SJCRH30 (cell line): Measurements from ENCODE around the gene IFT57. TPM values are rescaled to one million over a fixed set of nuclear protein-coding genes. Genes with fewer than 3 reads are reported as not detected.

Experiments used
- DNase-seq, 2 experiments: peaks; one replicate each; pipeline ENCODE4 v3.0.0-alpha.2; 2015 to 2020
- H3K27ac ChIP-seq: fragments of 250-450 bp; sonication (Bioruptor Pico); 2 replicates; pipeline ENCODE4 v1.5.1; 2020; ENCODE audit warnings: mild to moderate bottlenecking, moderate library complexity
- H3K27me3 ChIP-seq: fragments of 250-450 bp; sonication (Bioruptor Pico); 2 replicates; pipeline ENCODE4 v1.5.1; 2020; ENCODE audit warnings: mild to moderate bottlenecking, moderate library complexity
- H3K36me3 ChIP-seq: fragments of 250-450 bp; sonication (Bioruptor Pico); 2 replicates; pipeline ENCODE4 v1.5.1; 2020; ENCODE audit warnings: mild to moderate bottlenecking, moderate library complexity
- H3K4me1 ChIP-seq: fragments of 250-450 bp; sonication (Bioruptor Pico); 2 replicates; pipeline ENCODE4 v1.5.1; 2020; ENCODE audit warnings: mild to moderate bottlenecking, moderate library complexity
- H3K4me3 ChIP-seq: fragments of 250-450 bp; sonication (Bioruptor Pico); 2 replicates; pipeline ENCODE4 v1.5.1; 2020; ENCODE audit warnings: mild to moderate bottlenecking, moderate library complexity
- H3K9me3 ChIP-seq: fragments of 250-450 bp; sonication (Bioruptor Pico); replicated peaks from 2 replicates; pipeline ENCODE4 v1.5.1; 2020; ENCODE audit warnings: mild to moderate bottlenecking, moderate library complexity
- total RNA-seq: library from RNA; depleted of rRNA; stranded (reverse); fragments of >200 nt; shearing (Covaris generic); gene quantifications from 2 replicates; pipeline ENCODE4 v1.2.3, GENCODE V29; 2014

IFT57 gene
- total RNA-seq, 1 experiment from 2014 or later: 25.6 TPM

DNA sequence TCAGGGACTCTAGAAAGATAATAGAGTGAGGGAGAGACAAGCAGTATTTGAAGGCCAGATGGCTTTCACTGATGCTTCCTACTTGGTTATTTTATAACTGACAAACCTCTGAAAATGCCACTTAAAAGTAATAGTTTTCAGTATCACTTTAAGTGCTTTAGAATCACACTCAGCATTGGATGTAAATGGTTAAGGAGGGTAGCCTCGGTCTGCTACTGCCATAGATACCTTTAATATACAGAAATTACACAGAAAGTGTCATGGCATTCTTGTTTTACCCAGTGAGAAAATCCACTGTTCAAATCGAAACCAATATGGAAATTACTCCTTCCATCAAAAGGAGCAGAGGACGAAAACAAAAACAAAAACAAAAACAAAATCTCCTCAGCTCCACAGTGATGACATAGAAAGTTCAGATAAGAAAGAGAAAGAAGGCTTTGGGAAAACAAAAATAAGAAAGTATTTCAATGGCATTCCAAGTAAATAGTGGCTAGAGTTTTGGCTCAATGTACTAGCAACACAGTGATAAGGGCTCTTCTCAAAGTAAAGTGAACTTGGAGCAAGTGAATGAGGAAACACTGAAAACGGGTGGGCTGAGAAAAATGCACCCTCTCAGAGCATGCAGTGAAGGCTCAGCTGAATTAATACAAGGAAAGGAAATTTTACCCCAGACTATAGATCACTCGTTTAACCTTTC lies 88.2 kb downstream of the IFT57 start:
- Histone ChIP-seq H3K9me3 (no peaks in the 10 kb centered on the region; the same call in 1 of the 2 replicates), H3K36me3 (no peaks in the 10 kb centered on the region), H3K4me1 (peaks cover 35% of the 10 kb centered on the region), H3K27ac (no peak overlapping the region), H3K27me3 (no peaks in the 10 kb centered on the region), H3K4me3 (no peak overlapping the region)
- no peak for DNase-seq

DNA sequence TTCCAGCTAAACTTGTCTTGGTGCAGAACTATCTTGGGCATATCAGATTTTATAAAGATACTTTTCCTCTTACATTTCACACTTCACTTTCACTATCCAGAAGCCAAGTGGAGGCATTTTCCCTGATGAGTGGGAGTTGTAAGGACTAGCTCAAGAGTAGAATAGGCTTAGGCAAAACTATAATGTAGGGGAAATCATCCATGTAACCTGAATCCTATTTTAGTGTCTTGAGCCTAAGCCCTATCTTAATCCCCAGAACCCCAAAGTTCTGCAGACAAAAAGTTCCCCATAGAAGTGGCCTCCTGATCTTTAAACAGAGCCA lies 89.2 kb downstream of the IFT57 start:
- Histone ChIP-seq H3K27ac (no peak overlapping the region), H3K4me3 (no peak overlapping the region; the same call in 1 of the 2 replicates), H3K36me3 (no peaks in the 10 kb centered on the region), H3K27me3 (no peaks in the 10 kb centered on the region), H3K9me3 (no peaks in the 10 kb centered on the region; the same call in none of the 2 replicates), H3K4me1 (peaks cover 35% of the 10 kb centered on the region)
- no peak for DNase-seq

DNA sequence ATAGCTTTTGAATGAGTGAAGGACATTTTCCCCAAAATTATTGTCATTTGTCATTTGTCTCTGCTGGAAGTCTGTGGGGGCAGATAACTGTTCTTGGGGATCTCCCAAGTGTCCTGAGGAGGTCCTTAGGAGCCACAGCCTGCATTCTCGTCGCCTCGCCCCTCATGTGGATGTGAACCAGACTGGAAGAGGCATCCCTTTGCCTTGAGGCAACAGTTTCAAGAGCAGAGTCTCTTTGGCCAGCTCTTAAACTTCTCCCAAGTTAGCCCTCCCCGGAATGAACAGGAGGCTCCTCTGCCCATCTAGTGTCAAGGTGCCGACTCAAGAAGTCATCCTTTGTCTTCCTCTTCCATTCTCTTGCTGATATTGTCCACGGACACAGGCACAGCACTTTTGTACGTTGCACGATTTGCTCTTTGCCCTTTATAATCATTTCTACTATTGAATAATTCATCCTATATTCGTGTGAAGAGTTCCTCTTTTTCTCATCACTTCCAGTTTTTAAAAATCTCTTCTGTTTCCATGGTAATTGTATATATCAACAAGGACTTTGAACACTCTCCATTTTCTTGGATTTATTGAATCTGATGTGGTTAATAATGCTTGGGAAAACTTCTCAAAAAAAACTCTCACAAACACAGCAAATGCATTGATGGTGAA lies 90.6 kb downstream of the IFT57 start:
- Histone ChIP-seq H3K4me1 (peaks cover 35% of the 10 kb centered on the region), H3K27me3 (no peaks in the 10 kb centered on the region), H3K27ac (peak overlapping the region; percentile 26), H3K4me3 (no peak overlapping the region), H3K36me3 (no peaks in the 10 kb centered on the region), H3K9me3 (no peaks in the 10 kb centered on the region; the same call in none of the 2 replicates)
- no peak for DNase-seq

- H3K4me3 ChIP-seq: no peak overlapping the region
- DNase-seq: peak; percentile 17 to 61
These were observed 91.3 kb downstream of the IFT57 start for GRCh38 chr3:108130701-108131474.

DNA sequence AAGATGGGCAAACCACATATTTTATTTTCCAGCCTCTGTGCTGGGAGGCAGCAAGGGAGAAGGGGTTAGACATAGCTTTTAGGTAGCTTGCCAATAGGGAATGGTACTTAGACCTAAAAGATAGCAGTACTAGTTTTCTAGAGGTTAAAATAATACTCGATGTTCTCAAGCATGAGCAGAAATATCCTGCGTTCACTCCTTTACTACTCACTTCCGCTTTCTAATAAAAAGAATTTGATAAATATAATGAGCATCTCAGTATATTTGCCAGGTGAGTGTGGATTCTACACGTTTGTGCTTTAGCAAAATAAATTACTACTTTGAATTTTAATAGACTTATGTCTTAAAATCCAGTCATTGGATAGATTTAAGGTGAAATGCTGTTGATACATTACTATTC lies 92.0 kb downstream of the IFT57 start:
- peak overlapping the region; percentile 39 for H3K27ac ChIP-seq
- peaks cover 35% of the 10 kb centered on the region for H3K4me1 ChIP-seq
- no peak overlapping the region for H3K4me3 ChIP-seq
- no peak for DNase-seq
- no peaks in the 10 kb centered on the region for H3K36me3 ChIP-seq
- no peaks in the 10 kb centered on the region; the same call in 1 of the 2 replicates for H3K9me3 ChIP-seq
- H3K27me3 ChIP-seq: no peaks in the 10 kb centered on the region

More at GRCh38 chr3:108130701-108131474, 91.3 kb downstream of the IFT57 start:
- Histone ChIP-seq H3K9me3 (no peaks in the 10 kb centered on the region; the same call in 1 of the 2 replicates), H3K4me1 (peaks cover 35% of the 10 kb centered on the region), H3K27me3 (no peaks in the 10 kb centered on the region), H3K27ac (peak overlapping the region; percentile 39), H3K36me3 (no peaks in the 10 kb centered on the region)

- Histone ChIP-seq H3K4me3 (no peak overlapping the region), H3K27ac (no peak overlapping the region), H3K36me3 (no peaks in the 10 kb centered on the region), H3K4me1 (peaks cover 25% of the 10 kb centered on the region), H3K9me3 (no peaks in the 10 kb centered on the region; the same call in 1 of the 2 replicates), H3K27me3 (no peaks in the 10 kb centered on the region)
- DNase-seq: no peak
These were observed 94.8 kb downstream of the IFT57 start for GRCh38 chr3:108127301-108127988.

GRCh38 chr3:108126348-108126747 lies 95.9 kb downstream of the IFT57 start:
- no peak for DNase-seq

GRCh38 chr3:108125550-108126071 lies 96.6 kb downstream of the IFT57 start:
- Histone ChIP-seq H3K27me3 (no peaks in the 10 kb centered on the region), H3K36me3 (no peaks in the 10 kb centered on the region), H3K27ac (no peak overlapping the region)

More at GRCh38 chr3:108126348-108126747, 95.9 kb downstream of the IFT57 start:
- Histone ChIP-seq H3K4me3 (no peak overlapping the region), H3K27me3 (no peaks in the 10 kb centered on the region), H3K27ac (no peak overlapping the region), H3K36me3 (no peaks in the 10 kb centered on the region), H3K4me1 (peaks cover 14% of the 10 kb centered on the region), H3K9me3 (no peaks in the 10 kb centered on the region; the same call in 1 of the 2 replicates)

DNA sequence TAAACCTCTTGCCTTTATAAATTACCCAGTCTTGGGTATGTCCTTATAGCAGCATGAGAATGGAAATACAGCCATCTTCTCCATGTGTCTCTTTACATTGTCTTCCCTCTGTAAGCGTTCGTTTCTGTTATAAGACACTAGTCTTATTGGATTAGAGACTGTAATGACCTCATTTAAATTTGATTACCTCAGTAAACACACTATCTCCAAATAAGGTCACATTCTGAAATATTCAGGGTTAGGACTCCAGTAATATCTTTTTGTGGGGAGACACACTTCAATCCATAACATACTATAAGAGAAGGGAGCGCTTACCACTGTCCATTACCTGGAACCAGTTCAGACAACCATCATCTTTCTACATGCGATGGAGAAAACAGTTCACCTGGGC lies 97.1 kb downstream of the IFT57 start:
- Histone ChIP-seq H3K4me3 (no peak overlapping the region), H3K27me3 (no peaks in the 10 kb centered on the region), H3K36me3 (no peaks in the 10 kb centered on the region), H3K4me1 (peaks cover 4% of the 10 kb centered on the region), H3K27ac (no peak overlapping the region), H3K9me3 (no peaks in the 10 kb centered on the region; the same call in 1 of the 2 replicates)
- DNase-seq: no peak

More at GRCh38 chr3:108125550-108126071, 96.6 kb downstream of the IFT57 start:
- Histone ChIP-seq H3K4me3 (no peak overlapping the region), H3K4me1 (peaks cover 9% of the 10 kb centered on the region), H3K9me3 (no peaks in the 10 kb centered on the region; the same call in 1 of the 2 replicates)
- DNase-seq: no peak

DNA sequence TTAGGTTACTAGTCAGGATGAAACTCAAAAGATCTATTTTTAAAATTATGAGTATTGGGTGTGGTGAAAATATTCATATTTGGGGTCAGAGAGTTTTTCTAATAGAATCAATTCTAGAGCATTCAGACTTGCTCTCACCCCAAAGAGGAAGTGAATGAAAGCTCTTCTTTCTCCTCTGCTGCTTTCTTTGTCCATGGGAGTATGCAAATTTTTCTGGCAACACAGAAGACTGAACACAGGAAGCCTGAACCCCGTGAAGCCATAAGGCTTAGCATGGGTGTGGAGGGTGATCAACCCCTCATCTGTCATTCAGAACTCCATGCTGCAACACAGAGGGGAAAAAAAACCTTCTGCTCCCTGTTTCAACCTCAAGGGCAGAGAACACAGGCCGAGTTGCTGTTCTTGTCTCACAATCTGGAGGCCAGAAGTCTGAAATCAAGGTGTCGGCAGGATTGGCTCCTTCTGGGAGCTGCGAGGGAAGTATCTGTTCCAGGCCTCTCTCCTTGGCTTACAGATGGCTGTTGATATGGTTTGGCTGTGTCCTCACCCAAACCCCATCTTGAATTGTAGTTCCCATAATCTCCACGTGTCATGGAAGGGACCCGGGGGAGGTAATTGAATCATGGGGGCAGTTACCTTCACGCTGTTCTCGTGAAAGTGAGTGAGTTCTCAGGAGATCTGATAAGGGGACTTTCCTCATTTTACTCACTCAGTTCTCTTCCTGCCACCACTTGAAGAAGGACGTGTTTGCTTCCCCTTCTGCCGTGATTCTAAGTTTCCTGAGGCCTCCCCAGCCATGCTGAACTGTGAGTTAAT lies 97.7 kb downstream of the IFT57 start:
- DNase-seq: no peak
- H3K4me3 ChIP-seq: no peak overlapping the region
- no peaks in the 10 kb centered on the region; the same call in 1 of the 2 replicates for H3K9me3 ChIP-seq
- no peaks in the 10 kb centered on the region; the same call in 1 of the 2 replicates for H3K4me1 ChIP-seq
- H3K36me3 ChIP-seq: no peaks in the 10 kb centered on the region
- H3K27ac ChIP-seq: no peak overlapping the region
- no peaks in the 10 kb centered on the region for H3K27me3 ChIP-seq

DNA sequence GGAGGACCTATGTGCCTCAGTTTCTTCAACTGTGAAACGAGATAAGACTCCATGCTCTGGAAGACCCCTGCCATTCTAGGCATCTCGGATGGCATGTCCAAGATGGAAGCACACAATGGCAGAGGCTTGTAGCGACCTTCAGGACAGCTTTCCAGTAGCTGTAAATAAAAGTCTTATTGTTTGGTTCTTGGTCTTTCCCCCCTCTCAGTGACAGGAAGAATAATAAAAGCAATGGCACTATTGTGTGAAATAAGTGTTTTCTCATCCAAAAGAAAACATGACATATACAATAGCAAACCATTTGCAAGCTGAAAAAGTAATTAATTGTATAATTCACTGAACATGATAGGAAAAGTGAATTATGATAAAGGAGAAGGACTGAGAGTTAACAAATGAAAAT lies 98.9 kb downstream of the IFT57 start:
- H3K36me3 ChIP-seq: no peaks in the 10 kb centered on the region
- no peak for DNase-seq
- H3K4me1 ChIP-seq: no peaks in the 10 kb centered on the region
- no peak overlapping the region for H3K4me3 ChIP-seq
- H3K27ac ChIP-seq: no peak overlapping the region
- H3K9me3 ChIP-seq: peaks cover 3% of the 10 kb centered on the region
- H3K27me3 ChIP-seq: no peaks in the 10 kb centered on the region

- peak; percentile 24 to 62 for DNase-seq
- H3K27me3 ChIP-seq: no peaks in the 10 kb centered on the region
- peak overlapping the region; percentile 54 for H3K27ac ChIP-seq
- peaks cover 3% of the 10 kb centered on the region for H3K9me3 ChIP-seq
- H3K36me3 ChIP-seq: no peaks in the 10 kb centered on the region
- H3K4me1 ChIP-seq: no peaks in the 10 kb centered on the region; the same call in 1 of the 2 replicates
- no peak overlapping the region for H3K4me3 ChIP-seq
These were observed 99.9 kb downstream of the IFT57 start for GRCh38 chr3:108122276-108122675.

GRCh38 chr3:108119398-108120104 lies 102.7 kb downstream of the IFT57 start:
- H3K36me3 ChIP-seq: no peaks in the 10 kb centered on the region
- H3K4me1 ChIP-seq: no peaks in the 10 kb centered on the region; the same call in 1 of the 2 replicates
- H3K27ac ChIP-seq: no peak overlapping the region
- no peak overlapping the region for H3K4me3 ChIP-seq
- no peaks in the 10 kb centered on the region for H3K27me3 ChIP-seq
- no peak for DNase-seq
- peaks cover 3% of the 10 kb centered on the region for H3K9me3 ChIP-seq
